Panc1 (cell line): ENCODE results near the gene VMAC.

Source experiments
- CTCF ChIP-seq: fragments of 450-650 bp; IDR thresholded peaks from 2 replicates; pipeline ENCODE4 v1.5.1; 2017; ENCODE audit warnings: mild to moderate bottlenecking
- POLR2AphosphoS5 ChIP-seq: IDR thresholded peaks from 2 replicates; pipeline ENCODE4 v1.6.1; 2012; ENCODE audit warnings: mild to moderate bottlenecking, low read depth, low read length, moderate library complexity
- SIN3A ChIP-seq: IDR thresholded peaks from 2 replicates; pipeline ENCODE4 v1.6.1; 2012; ENCODE audit warnings: low read depth, mild to moderate bottlenecking, low read length, moderate library complexity, borderline replicate concordance; ENCODE audit not compliant: insufficient read depth
- TCF7L2 ChIP-seq: IDR thresholded peaks from 2 replicates; pipeline ENCODE4 v1.6.1; 2011; ENCODE audit warnings: mild to moderate bottlenecking, low read depth, low read length, inconsistent platforms
- TF ChIP-seq, protein P1 (sequence below), 2 experiments: IDR thresholded peaks; 2 replicates each; pipeline ENCODE4 v1.6.1; 2011 to 2012; ENCODE audit warnings: low read depth in 2 of 2, control low read depth in 1 of 2, low read length in 1 of 2, mild to moderate bottlenecking in 1 of 2, moderate library complexity in 1 of 2; ENCODE audit not compliant: insufficient read depth in 1 of 2

DNA sequence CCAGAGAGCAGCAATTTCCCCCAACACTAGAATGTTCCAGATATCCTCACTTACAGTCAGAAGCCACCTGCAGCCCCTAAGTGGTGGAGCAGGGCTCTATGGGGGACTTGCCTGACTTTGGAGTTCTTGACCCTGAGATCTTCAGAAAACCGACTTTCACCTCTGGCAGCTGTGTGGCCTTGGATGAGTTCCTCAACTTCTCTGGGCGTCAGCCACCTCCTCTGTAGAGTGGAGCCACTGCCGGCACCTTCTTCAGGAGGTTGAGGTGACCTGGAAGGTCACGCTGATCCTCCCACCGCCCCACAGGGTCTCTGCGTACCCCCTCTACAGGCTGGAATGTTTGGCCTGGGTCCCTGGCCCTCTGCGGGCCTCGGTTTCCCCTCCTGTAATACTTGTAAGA is 27.2 kb upstream of the VMAC start:
- TF ChIP-seq CTCF (no peak), POLR2AphosphoS5 (no peak), SIN3A (no peak), TCF7L2 (no peak)
- TF ChIP-seq, protein P1, sequence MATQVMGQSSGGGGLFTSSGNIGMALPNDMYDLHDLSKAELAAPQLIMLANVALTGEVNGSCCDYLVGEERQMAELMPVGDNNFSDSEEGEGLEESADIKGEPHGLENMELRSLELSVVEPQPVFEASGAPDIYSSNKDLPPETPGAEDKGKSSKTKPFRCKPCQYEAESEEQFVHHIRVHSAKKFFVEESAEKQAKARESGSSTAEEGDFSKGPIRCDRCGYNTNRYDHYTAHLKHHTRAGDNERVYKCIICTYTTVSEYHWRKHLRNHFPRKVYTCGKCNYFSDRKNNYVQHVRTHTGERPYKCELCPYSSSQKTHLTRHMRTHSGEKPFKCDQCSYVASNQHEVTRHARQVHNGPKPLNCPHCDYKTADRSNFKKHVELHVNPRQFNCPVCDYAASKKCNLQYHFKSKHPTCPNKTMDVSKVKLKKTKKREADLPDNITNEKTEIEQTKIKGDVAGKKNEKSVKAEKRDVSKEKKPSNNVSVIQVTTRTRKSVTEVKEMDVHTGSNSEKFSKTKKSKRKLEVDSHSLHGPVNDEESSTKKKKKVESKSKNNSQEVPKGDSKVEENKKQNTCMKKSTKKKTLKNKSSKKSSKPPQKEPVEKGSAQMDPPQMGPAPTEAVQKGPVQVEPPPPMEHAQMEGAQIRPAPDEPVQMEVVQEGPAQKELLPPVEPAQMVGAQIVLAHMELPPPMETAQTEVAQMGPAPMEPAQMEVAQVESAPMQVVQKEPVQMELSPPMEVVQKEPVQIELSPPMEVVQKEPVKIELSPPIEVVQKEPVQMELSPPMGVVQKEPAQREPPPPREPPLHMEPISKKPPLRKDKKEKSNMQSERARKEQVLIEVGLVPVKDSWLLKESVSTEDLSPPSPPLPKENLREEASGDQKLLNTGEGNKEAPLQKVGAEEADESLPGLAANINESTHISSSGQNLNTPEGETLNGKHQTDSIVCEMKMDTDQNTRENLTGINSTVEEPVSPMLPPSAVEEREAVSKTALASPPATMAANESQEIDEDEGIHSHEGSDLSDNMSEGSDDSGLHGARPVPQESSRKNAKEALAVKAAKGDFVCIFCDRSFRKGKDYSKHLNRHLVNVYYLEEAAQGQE (IDR thresholded peaks at IDR 0.05; ENCODE audit: insufficient read depth in 1 of 2, low read depth in 2 of 2, low read length in 1 of 2), result no peak
